GM12878 (cell line): ENCODE data around the gene ERCC4. TPM values are rescaled to one million over a fixed set of nuclear protein-coding genes. Genes with fewer than 3 reads are reported as not detected.

ENCODE experiments used
- ATAC-seq: fragments of 200-7000 bp; cut with Tn5 transposase; 3 replicates; pipeline ENCODE4 v1.9.1; 2020; ENCODE audit warnings: mild to moderate bottlenecking, moderate library complexity
- BruUV-seq: library from RNA; stranded (reverse); fragments of 400-500 nt; replicated peaks from 2 replicates; lab custom pipeline; 2021; lab: Mats Ljungman, UMichigan
- CTCF ChIA-PET: fragments of 300-600 bp; sonication (Branson Sonifier 250); formaldehyde crosslinking; extraction: SDS; loops from one replicate; lab custom pipeline; 2021; ENCODE audit warnings: inconsistent platforms; lab: Yijun Ruan, JAX
- POLR2A ChIA-PET: fragments of 350-600 bp; formaldehyde crosslinking; extraction: SDS; loops from one replicate; lab custom pipeline; 2021; ENCODE audit warnings: inconsistent platforms; lab: Charles Lee
- RAD21 ChIA-PET: fragments of 300-600 bp; sonication (Branson Sonifier 250); formaldehyde crosslinking; loops from one replicate; lab custom pipeline; 2023; ENCODE audit warnings: antibody characterized with exemption; ENCODE audit not compliant: unreplicated experiment; lab: Charles Lee
- SMC1A ChIA-PET: fragments of 300-600 bp; sonication (Branson Sonifier 250); formaldehyde crosslinking; loops from one replicate; lab custom pipeline; 2023; ENCODE audit not compliant: unreplicated experiment, uncharacterized antibody; lab: Charles Lee
- DNase-seq: peaks from one replicate; pipeline ENCODE4 v3.0.0-alpha.2; 2011; ENCODE audit warnings: low read depth, low spot score
- FAIRE-seq: peaks from 3 replicates; lab custom pipeline; 2011; peaks lifted over from hg19 to GRCh38; lab: Jason Lieb, UNC
- H2AFZ ChIP-seq: 2 replicates; pipeline ENCODE4 v1.6.0; 2011; ENCODE audit warnings: low read depth, low read length, control low read depth; ENCODE audit not compliant: control insufficient read depth
- H3K27ac ChIP-seq: 2 replicates; pipeline ENCODE4 v1.5.1; 2011; ENCODE audit warnings: control low read depth; ENCODE audit not compliant: control insufficient read depth, insufficient read depth
- H3K27me3 ChIP-seq, 2 experiments: replicated peaks in 1 of 2; 2 replicates each; pipeline versions ENCODE4 v1.6.0 to v1.6.1; 2011; ENCODE audit warnings: low read length in 1 of 2; ENCODE audit not compliant: control insufficient read depth in 2 of 2, insufficient read depth in 2 of 2
- H3K36me3 ChIP-seq, 2 experiments: 2 replicates each; pipeline ENCODE4 v1.5.1; 2011; ENCODE audit warnings: low read length in 1 of 2; ENCODE audit not compliant: control insufficient read depth in 2 of 2, insufficient read depth in 2 of 2
- H3K4me1 ChIP-seq: 2 replicates; pipeline ENCODE4 v1.6.1; 2011; ENCODE audit warnings: mild to moderate bottlenecking, low read length, moderate library complexity, mixed read lengths; ENCODE audit not compliant: control insufficient read depth, insufficient read depth
- H3K4me2 ChIP-seq: 2 replicates; pipeline ENCODE4 v1.6.0; 2011; ENCODE audit warnings: control low read depth; ENCODE audit not compliant: control insufficient read depth, insufficient read depth
- H3K4me3 ChIP-seq: fragments of 200-600 bp; sonication (generic); 2 replicates; pipeline ENCODE4 v1.5.1; 2016
- H3K79me2 ChIP-seq: 2 replicates; pipeline ENCODE4 v1.6.0; 2011; ENCODE audit warnings: low read length; ENCODE audit not compliant: control insufficient read depth, insufficient read depth
- H3K9ac ChIP-seq: 2 replicates; pipeline ENCODE4 v1.8.0; 2011; ENCODE audit warnings: low read length, control low read depth, mixed read lengths; ENCODE audit not compliant: control insufficient read depth, insufficient read depth
- H3K9me3 ChIP-seq: replicated peaks from 3 replicates; pipeline ENCODE4 v1.5.1; 2011; ENCODE audit warnings: mild to moderate bottlenecking, low read length; ENCODE audit not compliant: control insufficient read depth, insufficient read depth
- H4K20me1 ChIP-seq: 2 replicates; pipeline ENCODE4 v1.6.0; 2011; ENCODE audit not compliant: control insufficient read depth, insufficient read depth
- CREM ChIP-seq: IDR thresholded peaks from 2 replicates; pipeline ENCODE4 v1.6.1; 2014; ENCODE audit warnings: antibody characterized with exemption, low read depth
- ESRRA ChIP-seq: IDR thresholded peaks from 2 replicates; pipeline ENCODE4 v1.6.1; 2012; ENCODE audit warnings: mild to moderate bottlenecking, low read length, improper control_type of control experiment
- HCFC1 ChIP-seq: fragments of 150-350 bp; IDR thresholded peaks from 2 replicates; pipeline ENCODE4 v1.6.1; 2014; ENCODE audit warnings: low read length
- NR2F1 ChIP-seq: fragments of 450-650 bp; conservative IDR thresholded peaks from 2 replicates; pipeline ENCODE4 v1.6.1; 2017; ENCODE audit warnings: mild to moderate bottlenecking
- SMAD1 ChIP-seq: fragments of 450-650 bp; IDR thresholded peaks from 2 replicates; pipeline ENCODE4 v1.6.1; 2018; ENCODE audit warnings: mild to moderate bottlenecking, low read depth; ENCODE audit not compliant: partially characterized antibody
- TCF3 ChIP-seq: IDR thresholded peaks from 2 replicates; pipeline ENCODE4 v1.6.1; 2012; ENCODE audit warnings: low read depth, mild to moderate bottlenecking, low read length, borderline replicate concordance; ENCODE audit not compliant: insufficient read depth
- TCF7 ChIP-seq: IDR thresholded peaks from 2 replicates; pipeline ENCODE4 v1.6.1; 2014; ENCODE audit warnings: antibody characterized with exemption, borderline replicate concordance
- ZNF274 ChIP-seq: IDR thresholded peaks from one replicate; pipeline ENCODE4 v1.8.0; 2011; ENCODE audit not compliant: insufficient read length, insufficient read depth
- WGBS: methylation state at CpG from one replicate; pipeline ENCODE4 v1.1.6; 2016; ENCODE audit warnings: low lambda C conversion rate; ENCODE audit not compliant: insufficient replicate concordance, insufficient coverage; ENCODE audit errors: missing lambda C conversion rate; 5-methylcytosine and 5-hydroxymethylcytosine counted together
- in situ Hi-C: fragments of 300-500 bp; cut with MboI; formaldehyde crosslinking; loops from 9 replicates; pipeline ENCODE4 v1.14.3; 2018; ENCODE audit warnings: mixed read lengths
- intact Hi-C: fragments of 100-400 bp; cut with micrococcal nuclease; formaldehyde crosslinking; loops from one replicate; pipeline ENCODE4 v1.14.2; 2022; ENCODE audit not compliant: unreplicated experiment
- polyA plus RNA-seq, 11 experiments: library from polyadenylated mRNA; depleted of rRNA in 4 of 11; unstranded in 6 of 11; stranded (reverse) in 5 of 11; fragments of >200 nt; fragmentation: Nextera tagmentation in 4 of 11; fragmentation: Illumina TruSeq in 1 of 11; extraction: Ambion mirVana in 4 of 11; extraction: Trizol in 1 of 11; gene quantifications; 1 replicate in 1 of 11; 2 replicates in 10 of 11; pipeline versions ENCODE4 v1.2.1 to v1.2.3, GENCODE V29; 2011 to 2016; ENCODE audit warnings: inconsistent platforms in 2 of 11, missing spikeins in 2 of 11, low read depth in 1 of 11
- total RNA-seq, 4 experiments: library from RNA; depleted of rRNA in 3 of 4; stranded (reverse); fragments of >200 nt in 3 of 4; fragmentation: Illumina TruSeq in 1 of 4; extraction: Trizol in 1 of 4; gene quantifications; 2 replicates each; pipeline versions ENCODE4 v1.2.1 to v1.2.3, GENCODE V29; 2013 to 2021
- TF ChIP-seq, protein P1 (sequence below): IDR thresholded peaks from 2 replicates; pipeline ENCODE4 v1.6.1; 2012; ENCODE audit warnings: low read length, inconsistent platforms

ERCC4 gene
- total and polyA plus RNA-seq, 10 of the 15 experiments (the other 5 are each of a cell fraction or from before 2014, with no cell fraction given) = 4.7 to 24.6 (median 8.9) TPM

- no peaks in the 10 kb centered on the region; the same call in 2 of the 3 replicates for H3K9me3 ChIP-seq
- H3K9ac ChIP-seq = no peak overlapping the region
- WGBS = 38% methylated on average over 11 of the region's 11 CpGs
- no peak for DNase-seq
- no peak for ATAC-seq
- H4K20me1 ChIP-seq = no peaks in the 10 kb centered on the region
- POLR2A ChIA-PET = no interaction called here
- intact Hi-C loops (no loop called here), in situ Hi-C loops (no loop called here)
- FAIRE-seq = no peak
- H2AFZ ChIP-seq = no peak overlapping the region
- RAD21 ChIA-PET = no interaction called here
- H3K27ac ChIP-seq = no peak overlapping the region
- no peak overlapping the region for H3K4me2 ChIP-seq
- H3K4me3 ChIP-seq = no peak overlapping the region
- H3K36me3 ChIP-seq = no peaks in the 10 kb centered on the region
- TF ChIP-seq TCF7 (no peak), CREM (no peak), HCFC1 (no peak), NR2F1 (no peak), ESRRA (no peak), TCF3 (no peak), ZNF274 (no peak), SMAD1 (no peak)
- TF ChIP-seq, protein P1, sequence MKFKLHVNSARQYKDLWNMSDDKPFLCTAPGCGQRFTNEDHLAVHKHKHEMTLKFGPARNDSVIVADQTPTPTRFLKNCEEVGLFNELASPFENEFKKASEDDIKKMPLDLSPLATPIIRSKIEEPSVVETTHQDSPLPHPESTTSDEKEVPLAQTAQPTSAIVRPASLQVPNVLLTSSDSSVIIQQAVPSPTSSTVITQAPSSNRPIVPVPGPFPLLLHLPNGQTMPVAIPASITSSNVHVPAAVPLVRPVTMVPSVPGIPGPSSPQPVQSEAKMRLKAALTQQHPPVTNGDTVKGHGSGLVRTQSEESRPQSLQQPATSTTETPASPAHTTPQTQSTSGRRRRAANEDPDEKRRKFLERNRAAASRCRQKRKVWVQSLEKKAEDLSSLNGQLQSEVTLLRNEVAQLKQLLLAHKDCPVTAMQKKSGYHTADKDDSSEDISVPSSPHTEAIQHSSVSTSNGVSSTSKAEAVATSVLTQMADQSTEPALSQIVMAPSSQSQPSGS = no peak
- BruUV-seq = no TSS peak
- no peaks in the 10 kb centered on the region for H3K79me2 ChIP-seq
- no peaks in the 10 kb centered on the region for H3K4me1 ChIP-seq
- no peaks in the 10 kb centered on the region; a peak in 1 of 4 replicates for H3K27me3 ChIP-seq
- SMC1A ChIA-PET = interaction anchor here (1.7 kb wide), 1 partner anchor 9 kb away, joined by 3 read pairs; no protein-coding TSS in a partner anchor
- CTCF ChIA-PET = interaction anchor here (1.3 kb wide), 1 partner anchor 17 kb away, joined by 6 read pairs; no protein-coding TSS in a partner anchor
Observed at GRCh38 chr16:13883276-13883675, 36.7 kb upstream of the ERCC4 start.
